Neural progenitor cell (in vitro differentiated cells): Measurements from ENCODE around the gene RERG.

Source experiments
- CTCF ChIP-seq: fragments of 200-600 bp; sonication (generic); IDR thresholded peaks from 2 replicates; pipeline ENCODE4 v1.5.1; 2017; ENCODE audit warnings: antibody characterized with exemption, mild to moderate bottlenecking
- EZH2 ChIP-seq: fragments of 200-600 bp; sonication (generic); IDR thresholded peaks from 2 replicates; pipeline ENCODE4 v1.6.1; 2017; ENCODE audit warnings: antibody characterized with exemption, mild to moderate bottlenecking, moderate library complexity

GRCh38 chr12:15220915-15221885, at the start of gene RERG:
- TF ChIP-seq CTCF, result peak; percentile 93
- TF ChIP-seq EZH2, result peak; percentile 53
